GM12891 (cell line): ENCODE data around the gene PFN4.
A peak's percentile ranks its signal among the peaks of the same experiment; 100 is the strongest.
"Not testable (repeated sequence)": the region's sequence is repeated elsewhere in the genome, so short reads cannot be mapped to it uniquely, and the experiment has no call there.

ENCODE experiments used
- DNase-seq: peaks from one replicate; pipeline ENCODE4 v3.0.0; 2011; ENCODE audit warnings: low spot score; ENCODE audit not compliant: insufficient read length
- FAIRE-seq: peaks from 2 replicates; lab custom pipeline; 2011; peaks lifted over from hg19 to GRCh38; lab: Jason Lieb, UNC
- PAX5 ChIP-seq: IDR thresholded peaks from 2 replicates; pipeline ENCODE4 v1.6.1; 2011; ENCODE audit warnings: low read length, moderate library complexity, mild to moderate bottlenecking; ENCODE audit not compliant: insufficient read depth, severe bottlenecking
- POLR2A ChIP-seq: IDR thresholded peaks from 2 replicates; pipeline ENCODE4 v1.6.1; 2011; ENCODE audit warnings: low read depth, low read length, control low read depth
- POLR2AphosphoS5 ChIP-seq: IDR thresholded peaks from 2 replicates; pipeline ENCODE4 v1.6.1; 2011; ENCODE audit warnings: low read depth, low read length, control low read depth
- POU2F2 ChIP-seq: IDR thresholded peaks from 2 replicates; pipeline ENCODE4 v1.6.1; 2011; ENCODE audit warnings: low read depth, mild to moderate bottlenecking, control low read depth, low read length, moderate library complexity
- SPI1 ChIP-seq: IDR thresholded peaks from 2 replicates; pipeline ENCODE4 v1.6.1; 2011; ENCODE audit warnings: low read depth, low read length, control low read depth
- TAF1 ChIP-seq: IDR thresholded peaks from 2 replicates; pipeline ENCODE4 v1.6.1; 2011; ENCODE audit warnings: low read depth, low read length, control low read depth

Gene PFN4

DNA sequence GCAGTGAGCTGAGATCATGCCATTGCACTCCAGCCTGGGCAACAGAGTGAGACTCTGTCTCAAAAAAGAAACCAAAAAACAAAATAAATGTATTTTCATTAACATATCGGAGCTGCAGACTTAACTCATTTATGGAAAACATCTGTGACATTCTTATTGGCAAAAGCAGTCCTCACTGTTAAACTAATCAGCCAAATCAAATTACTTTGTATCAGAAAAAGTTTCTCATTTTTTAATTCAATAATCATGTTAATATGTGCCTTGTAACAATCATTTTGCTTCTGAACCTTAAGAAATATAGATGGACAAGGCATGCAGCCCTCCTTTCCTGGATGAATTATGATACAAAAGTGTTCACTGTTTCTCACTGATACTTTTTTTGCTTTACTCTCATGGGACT is 20.5 kb downstream of the PFN4 start:
- FAIRE-seq, result no peak
- no peak for TF ChIP-seq PAX5
- no peak for TF ChIP-seq POLR2AphosphoS5
- TF ChIP-seq TAF1, result no peak
- TF ChIP-seq POLR2A, result no peak
- no peak for TF ChIP-seq POU2F2
- no peak for TF ChIP-seq SPI1

DNA sequence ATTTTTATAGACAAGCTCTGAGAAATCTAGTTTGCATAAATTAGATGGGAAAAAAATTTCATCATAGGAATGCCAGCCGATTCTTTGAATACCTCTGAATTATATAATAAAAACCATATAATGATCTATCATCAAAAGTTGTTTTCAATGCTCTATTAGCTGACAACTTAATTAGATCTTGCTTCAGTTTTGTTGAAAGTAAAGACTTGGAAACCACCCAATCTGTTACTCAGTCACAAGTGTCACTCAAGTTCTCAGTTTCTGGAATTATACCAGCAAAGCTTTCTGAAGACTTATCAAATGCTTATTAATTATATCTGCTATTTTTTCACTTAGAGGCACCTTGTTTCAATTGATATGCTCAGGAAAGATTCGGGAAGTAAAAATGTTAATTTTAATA is 21.1 kb downstream of the PFN4 start:
- TF ChIP-seq POLR2AphosphoS5, result no peak
- TF ChIP-seq POLR2A, result no peak
- TF ChIP-seq SPI1, result no peak
- TF ChIP-seq POU2F2, result no peak
- no peak for TF ChIP-seq PAX5
- no peak for TF ChIP-seq TAF1
- DNase-seq (no peak), FAIRE-seq (no peak)

More for the DNA sequence above, 20.5 kb downstream of the PFN4 start:
- DNase-seq, result no peak

- not testable (repeated sequence) for FAIRE-seq
These were observed 22.4 kb downstream of the PFN4 start for GRCh38 chr2:24100732-24101131.

DNA sequence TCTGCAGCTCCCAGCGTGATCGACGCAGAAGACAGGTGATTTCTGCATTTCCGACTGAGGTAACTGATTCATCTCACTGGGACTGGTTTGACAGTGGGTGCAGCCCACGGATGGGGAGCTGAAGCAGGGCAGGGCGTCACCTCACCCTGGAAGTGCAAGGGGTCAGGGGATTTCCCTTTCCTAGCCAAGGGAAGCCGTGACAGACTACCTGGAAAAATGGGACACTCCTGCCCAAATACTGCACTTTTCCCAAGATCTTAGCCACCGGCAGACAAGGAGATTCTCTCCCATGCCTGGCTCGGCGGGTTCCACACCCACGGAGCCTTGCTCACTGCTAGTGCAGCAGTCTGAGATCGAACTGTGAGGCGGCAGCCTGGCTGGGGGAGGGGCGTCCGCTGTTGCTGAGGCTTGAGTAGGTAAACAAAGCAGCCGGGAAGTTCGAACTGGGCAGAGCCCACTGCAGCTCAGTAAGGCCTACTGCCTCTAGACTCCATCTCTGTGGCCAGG is 27.9 kb downstream of the PFN4 start:
- FAIRE-seq, result not testable (repeated sequence)

More at GRCh38 chr2:24100732-24101131, 22.4 kb downstream of the PFN4 start:
- DNase-seq, result not testable (repeated sequence)

DNA sequence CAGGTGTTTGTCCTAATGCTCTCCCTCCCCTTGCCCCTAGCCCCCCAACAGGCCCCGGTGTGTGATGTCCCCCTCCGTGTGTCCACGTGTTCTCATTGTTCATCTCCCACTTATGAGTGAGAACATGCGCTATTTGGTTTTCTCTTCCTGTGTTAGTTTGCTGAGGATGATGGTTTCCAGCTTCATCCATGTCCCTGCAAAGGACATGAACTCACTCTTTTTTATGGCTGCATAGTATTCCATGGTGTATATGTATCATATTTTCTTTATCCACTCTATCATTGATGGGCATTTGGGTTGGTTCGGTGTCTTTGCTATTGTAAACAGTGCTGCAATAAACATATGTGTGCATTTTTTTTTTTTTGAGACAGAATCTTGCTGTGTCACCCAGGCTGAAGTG is 29.9 kb downstream of the PFN4 start:
- not testable (repeated sequence) for DNase-seq, FAIRE-seq

More for the DNA sequence above, 27.9 kb downstream of the PFN4 start:
- not testable (repeated sequence) for DNase-seq

- TF ChIP-seq POU2F2, result no peak
- no peak for TF ChIP-seq POLR2A
- no peak for TF ChIP-seq SPI1
- TF ChIP-seq PAX5, result no peak
- TF ChIP-seq TAF1, result no peak
- TF ChIP-seq POLR2AphosphoS5, result no peak
- FAIRE-seq, result no peak
- no peak for DNase-seq
These were observed 34.2 kb downstream of the PFN4 start for GRCh38 chr2:24088821-24089359.

DNA sequence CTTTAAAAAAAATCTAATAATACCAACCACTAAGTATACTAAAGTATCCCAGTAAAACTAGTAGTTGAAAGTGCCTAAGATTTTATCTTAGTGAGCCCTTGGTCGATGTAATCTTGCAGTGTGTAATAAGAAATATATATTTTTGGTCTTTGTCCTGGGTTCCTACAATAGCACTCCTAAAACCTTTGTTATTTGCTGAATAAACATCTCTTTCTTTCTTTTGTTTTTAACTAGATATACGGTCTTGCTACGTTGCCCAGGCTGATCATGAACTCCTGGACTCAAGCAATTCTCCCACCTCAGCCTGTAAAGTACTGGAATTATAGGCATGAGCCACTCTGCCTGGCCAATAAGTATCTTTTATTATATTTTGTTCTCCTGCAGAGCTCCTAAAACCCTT is 36.1 kb downstream of the PFN4 start:
- DNase-seq (no peak), FAIRE-seq (no peak)
- TF ChIP-seq POU2F2, result no peak
- TF ChIP-seq POLR2AphosphoS5, result no peak
- no peak for TF ChIP-seq SPI1
- TF ChIP-seq PAX5, result no peak
- TF ChIP-seq TAF1, result no peak

DNA sequence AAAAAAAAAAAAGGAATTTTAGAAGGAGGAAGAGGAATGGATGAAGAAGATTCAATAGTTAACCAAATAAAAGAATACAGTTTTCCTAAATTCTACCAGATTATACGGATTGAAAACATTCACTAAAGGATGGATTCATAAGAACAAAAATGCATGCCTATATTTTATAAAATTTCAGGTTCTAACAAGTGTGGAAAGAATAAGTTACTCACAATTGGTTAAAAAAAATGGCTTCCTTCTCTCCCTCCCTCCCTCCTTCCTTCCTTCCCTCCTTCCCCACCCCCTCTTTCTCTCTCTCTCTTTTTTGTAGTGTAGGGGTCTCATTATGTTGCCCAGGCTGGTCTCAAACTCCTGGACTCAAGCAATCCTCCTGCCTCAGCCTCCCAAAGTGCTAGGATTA is 36.9 kb downstream of the PFN4 start:
- TF ChIP-seq POU2F2, result no peak
- no peak for TF ChIP-seq TAF1
- TF ChIP-seq POLR2AphosphoS5, result no peak
- TF ChIP-seq SPI1, result no peak
- TF ChIP-seq POLR2A, result no peak
- TF ChIP-seq PAX5, result no peak
- DNase-seq (no peak), FAIRE-seq (no peak)

- TF ChIP-seq PAX5 (no peak), POU2F2 (no peak), POLR2AphosphoS5 (no peak), TAF1 (no peak), SPI1 (no peak), POLR2A (no peak)
- DNase-seq (no peak), FAIRE-seq (no peak)
These were observed 38.0 kb downstream of the PFN4 start for GRCh38 chr2:24085200-24085489.

- TF ChIP-seq TAF1 (peak; percentile 46; the same call in 1 of the 2 replicates), POLR2AphosphoS5 (no peak), POLR2A (no peak), SPI1 (no peak)
- no peak for FAIRE-seq
- DNase-seq, result peak; percentile 91
These were observed 38.5 kb downstream of the PFN4 start, which contains the start of gene TP53I3 for GRCh38 chr2:24084386-24085199. TSS of gene TP53I3 (minus strand) at chr2:24084834. CDS start at chr2:24084326, 508 bp downstream.

- DNase-seq (peak; percentile 80), FAIRE-seq (peak; percentile 92)
- peak; percentile 41; the same call in 1 of the 2 replicates for TF ChIP-seq SPI1
- TF ChIP-seq POLR2AphosphoS5, result peak; percentile 59; the same call in 1 of the 2 replicates
- TF ChIP-seq POU2F2, result peak; percentile 76
- peak; percentile 39; the same call in 1 of the 2 replicates for TF ChIP-seq TAF1
- peak; percentile 61 for TF ChIP-seq POLR2A
- TF ChIP-seq PAX5, result no peak
These were observed 39.4 kb downstream of the PFN4 start for GRCh38 chr2:24083567-24084385.
